NCI-H510A treated with DMSO at 0.1 percent for 48 hours (cell line): Measurements from ENCODE around the gene GNG8.

Experiments used
- DNase-seq: peaks from one replicate; lab custom pipeline; 2025; lab: John Stamatoyannopoulos, UW

GNG8 gene

DNA sequence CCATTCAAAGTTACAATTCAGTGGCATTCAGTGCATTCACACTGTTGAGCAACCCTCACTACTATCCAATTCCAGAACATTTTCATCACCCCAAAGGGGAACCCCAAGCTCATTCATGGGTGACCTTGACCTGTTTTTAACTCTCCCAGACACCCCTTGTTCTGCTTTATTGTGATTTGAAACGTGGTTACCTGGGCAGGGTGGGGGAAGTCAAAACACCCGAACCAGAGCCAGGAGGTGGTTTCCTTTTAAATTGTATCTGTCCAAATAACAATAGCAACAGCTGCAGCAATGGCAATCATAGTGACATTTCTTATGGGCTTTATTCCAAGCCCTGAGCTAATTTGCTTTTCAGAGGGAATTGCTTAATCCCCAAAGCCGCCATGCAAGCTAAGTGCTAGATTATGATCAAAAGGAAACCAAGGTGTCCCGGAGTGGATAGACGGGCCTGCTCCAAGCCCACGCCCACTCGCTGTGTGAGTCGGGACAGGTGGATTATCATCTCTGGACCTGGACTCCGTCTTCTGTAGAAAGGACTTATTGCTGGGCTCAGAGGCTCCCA, 17.3 kb downstream of the GNG8 start:
- DNase-seq = no peak

DNA sequence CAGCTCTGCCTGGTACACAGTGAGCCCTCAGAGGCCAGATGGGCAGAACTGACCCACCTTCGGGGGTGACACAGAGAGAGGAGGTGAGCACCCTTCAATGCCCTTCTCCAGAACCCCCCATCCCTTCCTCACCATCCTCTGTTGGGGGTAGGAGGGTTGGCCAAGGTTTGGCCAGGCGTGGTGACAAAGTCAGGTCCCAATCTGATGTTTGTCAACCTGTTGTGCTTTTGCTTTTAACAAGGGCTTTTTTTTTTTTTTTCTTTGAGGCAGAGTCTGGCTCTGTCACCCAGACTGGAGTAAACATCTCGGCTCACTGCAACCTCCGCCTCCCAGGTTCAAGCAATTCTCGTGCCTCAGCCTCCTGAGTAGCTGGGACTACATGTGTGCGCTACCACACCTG, 18.4 kb downstream of the GNG8 start:
- no peak for DNase-seq

DNA sequence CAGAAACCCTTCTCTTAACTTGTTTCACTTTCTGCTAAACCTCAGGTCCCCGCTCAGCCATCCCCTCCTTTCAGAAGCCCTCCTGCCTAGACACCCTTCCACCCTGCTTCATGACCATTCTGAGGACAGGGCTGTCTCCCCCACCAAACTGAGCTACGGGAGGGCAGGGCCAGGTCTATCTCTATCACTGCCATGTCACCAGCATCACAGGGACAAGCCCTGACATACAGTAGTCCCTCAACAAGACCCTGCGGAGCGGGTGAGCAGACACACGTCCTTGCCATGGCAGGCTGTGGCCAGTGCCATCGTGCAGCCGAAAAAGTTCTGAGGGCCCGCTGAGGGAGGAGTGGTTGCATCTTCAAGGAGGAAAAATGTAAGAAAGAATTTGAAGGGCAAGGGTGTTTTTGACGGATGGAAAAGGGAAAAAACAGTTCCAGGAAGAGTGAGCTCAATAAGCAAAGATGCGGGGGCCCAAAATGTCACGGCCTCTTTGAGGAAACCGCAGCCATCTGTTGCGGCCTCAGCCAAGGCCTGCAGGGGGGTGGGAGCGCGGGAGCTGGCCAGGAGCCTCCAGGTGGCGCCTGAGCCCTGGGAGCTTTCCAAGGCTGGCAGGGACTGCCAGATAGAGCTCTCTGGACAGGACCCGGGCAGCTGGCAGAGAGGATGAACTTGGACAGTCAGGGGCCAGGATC, 19.2 kb downstream of the GNG8 start:
- peak; percentile 33 for DNase-seq

DNA sequence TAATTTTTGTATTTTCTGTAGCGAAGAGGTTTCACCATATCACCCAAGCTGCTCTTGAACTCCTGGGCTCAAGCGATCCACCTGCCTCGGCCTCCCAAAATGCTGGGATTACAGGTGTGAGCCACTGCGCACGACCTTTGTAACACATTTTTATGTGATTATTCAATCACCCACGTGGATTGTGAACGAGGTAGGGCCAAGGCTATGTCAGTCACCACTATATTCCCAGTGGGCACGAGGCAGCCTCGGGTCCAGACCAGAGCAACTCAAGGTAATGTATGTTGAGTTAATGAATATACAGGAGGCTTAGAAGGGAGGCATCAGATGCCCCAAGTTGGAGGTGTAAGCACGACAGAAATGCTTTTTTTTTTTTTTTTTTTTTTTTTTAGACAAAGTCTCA, 20.0 kb downstream of the GNG8 start:
- DNase-seq = no peak

DNA sequence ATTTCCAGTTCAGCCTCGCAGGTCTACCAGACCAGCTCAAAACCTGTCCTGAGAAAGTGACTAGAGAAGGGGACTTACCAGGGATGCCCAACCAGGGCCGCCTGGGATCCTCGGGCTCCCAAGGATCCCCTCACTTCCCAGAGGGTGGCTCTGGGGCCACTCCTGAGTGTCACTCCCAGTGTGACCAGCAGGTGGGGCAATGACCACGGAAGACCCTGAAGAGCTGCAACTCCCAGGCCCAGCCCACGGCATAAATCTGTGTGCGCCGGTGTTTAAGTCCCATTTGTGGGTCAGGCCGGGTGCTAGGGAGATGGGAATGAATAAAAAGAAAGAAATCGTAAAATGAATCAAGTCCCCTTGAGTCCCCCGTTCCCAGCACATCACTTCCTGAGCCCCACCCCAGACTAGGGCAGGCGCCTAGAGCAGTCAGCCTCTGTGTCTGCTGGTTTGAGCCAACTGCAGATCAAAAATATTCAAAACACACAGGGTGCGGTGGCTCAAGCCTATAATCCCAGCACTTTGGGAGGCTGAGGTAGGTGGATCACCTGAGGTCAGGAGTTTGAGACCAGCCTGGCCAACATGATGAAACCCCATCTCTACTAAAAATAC, 21.8 kb downstream of the GNG8 start:
- DNase-seq = peak; percentile 69

DNA sequence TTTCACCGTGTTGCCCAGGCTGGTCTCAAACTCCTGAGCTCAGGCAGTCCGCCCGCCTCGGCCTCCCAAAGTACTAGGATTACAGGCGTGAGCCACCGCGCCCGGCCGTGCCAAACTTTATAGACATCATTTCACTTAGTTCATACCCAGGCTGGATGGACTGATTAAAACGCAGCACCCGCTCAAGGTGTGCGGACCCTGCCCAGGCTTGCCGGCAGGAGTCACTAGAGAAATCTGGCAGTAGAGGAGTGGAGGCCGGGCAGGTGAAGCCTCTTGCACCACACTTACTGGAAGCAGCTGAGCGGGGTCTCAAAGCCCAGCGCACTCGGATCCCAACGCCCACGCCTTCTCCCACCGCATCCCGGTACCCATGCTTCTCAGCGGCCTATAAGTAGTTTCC, 22.5 kb downstream of the GNG8 start:
- no peak for DNase-seq

DNA sequence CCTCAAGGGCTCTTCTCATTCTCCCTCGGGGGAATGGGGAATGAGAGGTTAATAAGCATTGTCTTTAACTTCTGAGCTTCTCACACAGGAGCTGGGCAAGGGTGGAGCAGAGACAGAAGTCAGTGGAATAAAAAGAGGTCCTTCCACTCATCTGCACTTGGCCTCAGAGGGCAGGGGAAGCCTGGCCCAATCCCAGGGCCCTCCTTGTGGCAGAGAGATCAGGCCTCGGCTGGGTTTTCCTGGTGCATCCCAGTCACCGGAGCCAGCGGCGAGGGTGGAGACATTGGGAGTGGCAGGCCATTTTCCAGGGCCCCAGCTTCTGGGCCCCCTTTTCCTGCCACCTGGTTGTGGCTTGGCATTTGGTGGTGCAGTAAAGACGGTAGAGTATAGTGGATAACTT, 24.2 kb downstream of the GNG8 start:
- no peak for DNase-seq

DNA sequence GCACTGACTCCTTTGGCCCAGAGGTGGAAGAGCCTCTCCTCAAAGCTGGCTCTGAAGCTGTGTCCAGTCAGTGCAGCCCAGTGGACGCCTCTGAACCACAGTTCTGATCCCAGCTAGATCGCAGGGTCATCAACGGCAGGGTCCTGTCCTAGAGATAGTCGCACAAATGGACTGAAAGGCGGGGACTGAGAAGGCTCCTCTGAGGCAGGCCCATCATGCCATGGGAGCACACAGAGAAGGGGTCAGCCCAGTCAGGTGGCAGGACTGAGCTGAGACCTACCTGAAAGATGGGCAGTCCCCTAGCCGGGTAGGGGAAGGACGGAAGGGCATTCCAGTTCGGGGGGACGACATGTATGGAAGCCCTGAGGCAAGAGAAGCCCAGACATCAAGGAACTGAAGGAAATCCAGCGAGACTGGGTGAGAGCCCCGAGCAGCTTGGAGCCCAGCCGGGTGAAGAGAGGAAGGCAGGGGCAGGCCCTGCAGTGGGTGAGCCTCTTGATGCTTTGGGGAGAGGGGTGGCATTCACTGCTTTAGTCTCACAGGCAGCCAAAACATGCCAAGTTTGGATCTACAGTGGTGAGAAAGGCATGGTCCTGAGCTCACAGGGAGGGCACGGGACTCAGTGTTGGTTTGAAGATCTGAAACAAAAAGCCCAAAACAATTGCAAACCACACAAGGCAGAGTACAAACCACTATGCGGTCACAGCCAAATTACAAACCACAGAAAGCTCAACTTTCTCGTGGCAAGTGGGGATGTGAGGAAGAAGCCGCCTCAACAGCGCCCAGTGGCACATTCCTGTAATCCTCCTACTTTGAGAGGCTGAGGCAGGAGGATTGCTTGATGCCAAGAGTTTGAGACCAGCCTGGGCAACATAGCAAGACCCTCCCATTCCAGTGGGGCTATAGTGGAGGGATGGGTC, 24.9 kb downstream of the GNG8 start:
- DNase-seq = no peak

DNA sequence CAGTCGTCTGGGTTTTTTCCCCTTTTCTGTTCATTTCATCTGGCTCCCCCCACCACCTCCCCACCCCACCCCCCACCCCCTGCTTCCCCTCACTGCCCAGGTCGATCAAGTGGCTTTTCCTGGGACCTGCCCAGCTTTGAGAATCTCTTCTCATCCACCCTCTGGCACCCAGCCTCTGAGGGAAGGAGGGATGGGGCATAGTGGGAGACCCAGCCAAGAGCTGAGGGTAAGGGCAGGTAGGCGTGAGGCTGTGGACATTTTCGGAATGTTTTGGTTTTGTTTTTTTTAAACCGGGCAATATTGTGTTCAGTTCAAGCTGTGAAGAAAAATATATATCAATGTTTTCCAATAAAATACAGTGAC, 25.6 kb downstream of the GNG8 start:
- DNase-seq = no peak

DNA sequence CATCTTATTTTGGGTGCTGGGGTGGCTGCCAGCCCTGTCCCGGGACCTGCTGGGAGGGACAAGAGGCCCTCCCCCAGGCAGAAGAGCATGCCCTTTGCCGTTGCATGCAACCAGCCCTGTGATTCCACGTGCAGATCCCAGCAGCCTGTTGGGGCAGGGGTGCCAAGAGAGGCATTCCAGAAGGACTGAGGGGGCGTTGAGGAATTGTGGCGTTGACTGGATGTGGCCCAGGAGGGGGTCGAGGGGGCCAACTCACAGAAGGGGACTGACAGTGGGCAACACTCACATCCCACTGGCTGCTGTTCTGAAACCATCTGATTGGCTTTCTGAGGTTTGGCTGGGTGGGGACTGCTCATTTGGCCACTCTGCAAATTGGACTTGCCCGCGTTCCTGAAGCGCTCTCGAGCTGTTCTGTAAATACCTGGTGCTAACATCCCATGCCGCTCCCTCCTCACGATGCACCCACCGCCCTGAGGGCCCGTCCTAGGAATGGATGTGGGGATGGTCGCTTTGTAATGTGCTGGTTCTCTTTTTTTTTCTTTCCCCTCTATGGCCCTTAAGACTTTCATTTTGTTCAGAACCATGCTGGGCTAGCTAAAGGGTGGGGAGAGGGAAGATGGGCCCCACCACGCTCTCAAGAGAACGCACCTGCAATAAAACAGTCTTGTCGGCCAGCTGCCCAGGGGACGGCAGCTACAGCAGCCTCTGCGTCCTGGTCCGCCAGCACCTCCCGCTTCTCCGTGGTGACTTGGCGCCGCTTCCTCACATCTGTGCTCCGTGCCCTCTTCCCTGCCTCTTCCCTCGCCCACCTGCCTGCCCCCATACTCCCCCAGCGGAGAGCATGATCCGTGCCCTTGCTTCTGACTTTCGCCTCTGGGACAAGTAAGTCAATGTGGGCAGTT, 26.2 kb downstream of the GNG8 start:
- DNase-seq = no peak

DNA sequence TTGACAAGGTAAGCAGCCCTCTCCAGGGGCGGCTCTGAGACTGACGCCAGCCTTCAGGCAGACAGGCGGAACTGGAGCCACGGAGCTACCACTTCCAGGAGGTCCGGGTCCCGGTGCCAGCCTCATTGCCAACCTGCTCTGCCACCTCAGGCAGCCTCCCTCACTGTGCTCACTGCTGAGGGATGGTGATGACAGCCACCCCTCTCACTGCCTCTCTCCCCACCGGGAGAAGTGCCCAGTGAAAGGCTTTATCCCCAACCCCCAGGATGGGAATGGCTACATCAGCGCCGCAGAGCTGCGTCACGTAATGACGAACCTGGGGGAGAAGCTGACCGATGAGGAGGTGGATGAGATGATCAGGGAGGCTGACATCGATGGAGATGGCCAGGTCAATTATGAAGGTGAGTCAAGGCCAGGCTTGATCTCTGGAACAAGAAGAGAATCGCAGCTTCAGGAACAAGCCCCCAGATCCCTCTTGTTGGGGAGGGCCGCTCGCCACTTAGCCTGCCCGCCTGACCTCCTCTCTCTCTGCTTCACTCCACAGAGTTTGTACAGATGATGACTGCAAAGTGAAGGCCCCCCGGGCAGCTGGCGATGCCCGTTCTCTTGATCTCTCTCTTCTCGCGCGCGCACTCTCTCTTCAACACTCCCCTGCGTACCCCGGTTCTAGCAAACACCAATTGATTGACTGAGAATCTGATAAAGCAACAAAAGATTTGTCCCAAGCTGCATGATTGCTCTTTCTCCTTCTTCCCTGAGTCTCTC, 27.2 kb downstream of the GNG8 start:
- no peak for DNase-seq

DNA sequence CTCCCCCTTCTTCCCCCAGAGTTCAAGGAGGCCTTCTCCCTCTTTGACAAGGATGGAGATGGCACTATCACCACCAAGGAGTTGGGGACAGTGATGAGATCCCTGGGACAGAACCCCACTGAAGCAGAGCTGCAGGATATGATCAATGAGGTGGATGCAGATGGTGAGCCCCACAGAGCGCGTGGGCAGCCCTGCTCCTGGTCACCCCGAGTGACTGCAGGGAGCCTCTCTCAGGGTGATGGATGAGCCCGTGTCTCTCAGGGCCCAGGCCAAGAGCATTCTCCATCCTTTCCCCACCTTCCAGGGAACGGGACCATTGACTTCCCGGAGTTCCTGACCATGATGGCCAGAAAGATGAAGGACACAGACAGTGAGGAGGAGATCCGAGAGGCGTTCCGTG, 27.8 kb downstream of the GNG8 start:
- no peak for DNase-seq

DNA sequence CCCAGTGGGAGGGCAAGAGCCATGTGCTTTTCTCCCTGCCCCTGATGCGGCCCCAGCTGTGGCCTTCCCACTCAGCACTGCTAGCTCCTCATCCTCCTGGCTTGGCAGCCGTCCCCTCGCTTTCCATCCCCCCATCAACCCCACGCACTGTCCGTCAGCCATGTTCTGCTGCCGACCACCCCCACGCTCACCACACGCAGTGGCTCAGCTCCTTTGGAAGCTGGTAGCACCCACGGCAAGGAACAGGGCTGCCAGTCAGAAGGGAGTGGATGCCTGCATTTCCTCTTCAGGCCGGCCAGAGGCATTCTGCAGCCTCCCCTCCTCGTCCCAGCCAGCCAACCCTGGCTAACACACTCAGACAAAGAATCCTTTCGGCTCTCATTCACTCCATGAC, 28.6 kb downstream of the GNG8 start:
- peak; percentile 20 for DNase-seq

DNA sequence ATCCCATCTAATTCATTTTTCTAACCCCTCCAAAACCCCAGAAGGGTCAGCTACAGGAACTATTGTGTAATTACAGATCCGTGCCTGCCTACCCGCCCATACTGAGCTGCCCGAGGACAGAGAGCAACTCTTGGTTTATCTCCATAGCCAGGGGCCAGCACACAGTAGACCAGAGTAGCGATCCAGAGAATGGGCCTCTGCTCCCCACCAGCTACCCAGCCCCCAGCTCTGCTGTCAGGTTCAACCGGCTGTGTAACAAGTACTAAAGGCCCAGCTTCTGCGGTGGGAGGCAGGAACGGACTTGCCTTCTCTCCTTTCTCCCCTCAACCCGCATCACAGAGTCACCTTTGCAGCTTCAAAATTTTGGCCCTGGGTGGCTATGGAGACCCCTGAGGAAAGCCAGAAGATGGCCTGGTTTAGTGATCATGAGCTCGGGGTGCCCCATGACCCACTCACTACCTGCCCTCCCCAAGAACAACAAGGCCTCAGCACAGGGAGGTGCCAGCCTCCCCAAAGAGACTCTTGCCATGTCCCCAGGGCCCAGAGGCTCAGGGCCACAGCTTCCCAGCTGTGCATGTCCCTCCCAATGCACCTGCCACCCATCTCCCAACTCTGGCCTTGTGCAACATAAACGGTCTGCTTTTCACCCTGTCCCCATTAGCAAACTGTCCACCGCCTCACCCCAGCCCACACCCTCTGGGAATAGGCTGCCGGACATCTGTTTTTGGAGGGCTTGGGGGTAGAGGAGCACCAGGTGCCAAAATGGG, 29.1 kb downstream of the GNG8 start:
- DNase-seq = no peak

DNA sequence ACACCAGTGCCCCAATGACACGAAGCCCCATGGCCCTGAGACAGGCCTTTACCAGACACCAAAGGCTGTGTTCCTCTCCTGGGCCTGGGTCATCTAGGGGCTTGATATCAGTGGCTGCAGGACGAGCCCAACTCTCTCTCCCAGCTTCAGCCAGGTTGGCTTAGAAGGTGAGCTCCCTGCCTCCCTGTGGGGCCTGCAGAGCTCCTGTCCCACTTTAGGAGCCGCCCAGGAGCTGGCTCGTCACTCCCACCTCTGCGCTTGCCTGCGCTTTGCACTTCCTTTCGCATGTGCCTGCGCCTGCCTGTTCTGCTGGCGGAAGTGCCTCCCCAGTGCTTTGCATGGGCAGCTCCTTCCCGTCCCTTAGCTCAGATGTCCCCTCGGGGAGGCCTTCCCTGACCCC, 30.0 kb downstream of the GNG8 start:
- DNase-seq = no peak

DNA sequence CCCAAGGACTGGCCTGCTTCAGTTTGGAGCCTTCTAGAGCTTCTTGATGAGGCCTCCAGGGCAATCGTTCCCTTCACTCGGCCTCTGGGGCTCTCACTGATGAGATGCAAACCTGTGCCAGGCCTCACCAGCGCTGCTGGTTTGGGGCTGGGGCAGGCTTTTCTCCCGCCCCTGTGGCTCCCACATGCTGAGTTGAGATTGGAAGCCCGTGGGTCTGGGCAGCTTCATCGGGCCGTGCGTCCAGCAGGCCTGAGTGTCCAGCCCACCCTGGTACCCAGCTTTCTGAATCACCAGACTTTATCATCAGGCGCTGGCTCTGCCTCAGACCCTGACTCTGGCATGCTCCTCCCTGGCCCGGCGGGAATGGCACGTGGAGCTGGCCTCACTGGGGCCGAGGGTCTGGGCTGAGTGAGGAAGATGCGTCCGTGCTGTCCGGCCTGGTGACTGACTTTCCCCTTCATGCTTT, 30.6 kb downstream of the GNG8 start:
- DNase-seq = no peak

DNA sequence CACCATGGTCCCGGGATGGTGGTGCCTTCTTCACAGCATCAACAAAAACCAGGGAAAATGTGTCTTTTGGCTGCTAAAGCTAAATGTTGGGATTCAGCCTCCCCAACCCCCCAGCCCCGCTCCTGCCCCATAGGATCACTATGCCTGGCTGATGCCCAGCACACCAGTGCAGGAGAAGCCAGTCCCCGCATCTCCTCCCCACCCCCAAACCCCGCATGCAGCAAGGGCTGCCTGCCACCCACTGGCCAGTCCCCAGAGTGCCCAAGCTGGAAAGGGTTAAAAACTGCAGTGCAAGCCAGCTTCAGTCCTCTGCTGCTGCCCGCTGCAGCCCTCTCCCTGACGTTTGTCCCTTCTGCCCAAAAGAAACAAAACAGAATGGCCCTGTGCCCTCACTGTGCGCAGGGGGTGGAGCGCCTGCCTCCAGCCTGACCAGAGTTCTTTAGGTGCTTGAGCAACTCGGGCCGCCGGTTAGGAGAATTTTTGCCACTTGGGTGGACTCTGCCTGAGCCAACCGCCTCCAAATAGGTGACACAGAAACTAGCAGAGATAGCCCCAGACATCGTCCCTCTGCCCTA, 31.1 kb downstream of the GNG8 start:
- DNase-seq = no peak

DNA sequence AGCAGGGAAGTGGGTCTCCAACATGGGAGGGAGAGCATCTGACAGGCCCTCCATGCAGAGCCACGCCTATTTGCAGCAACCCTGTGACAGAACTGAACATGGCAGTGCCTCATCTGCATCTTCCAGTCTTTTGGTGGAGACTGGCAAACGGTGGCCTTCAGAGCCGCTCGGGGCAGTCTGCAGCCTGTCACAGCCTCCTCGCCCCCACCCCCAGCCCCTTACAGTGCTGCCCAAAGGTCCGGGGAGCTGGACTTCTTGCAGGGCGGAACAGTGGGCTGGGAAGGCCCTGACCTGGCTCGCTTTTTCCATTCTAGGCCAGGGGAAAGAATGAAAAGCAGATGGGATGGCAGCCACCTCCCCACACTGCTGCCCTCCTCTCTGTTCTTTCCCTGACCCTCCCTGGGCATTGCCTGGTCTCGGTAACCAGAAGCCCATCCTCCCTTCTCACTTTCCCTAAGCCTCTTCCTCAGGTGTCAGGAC, 32.2 kb downstream of the GNG8 start:
- no peak for DNase-seq

DNA sequence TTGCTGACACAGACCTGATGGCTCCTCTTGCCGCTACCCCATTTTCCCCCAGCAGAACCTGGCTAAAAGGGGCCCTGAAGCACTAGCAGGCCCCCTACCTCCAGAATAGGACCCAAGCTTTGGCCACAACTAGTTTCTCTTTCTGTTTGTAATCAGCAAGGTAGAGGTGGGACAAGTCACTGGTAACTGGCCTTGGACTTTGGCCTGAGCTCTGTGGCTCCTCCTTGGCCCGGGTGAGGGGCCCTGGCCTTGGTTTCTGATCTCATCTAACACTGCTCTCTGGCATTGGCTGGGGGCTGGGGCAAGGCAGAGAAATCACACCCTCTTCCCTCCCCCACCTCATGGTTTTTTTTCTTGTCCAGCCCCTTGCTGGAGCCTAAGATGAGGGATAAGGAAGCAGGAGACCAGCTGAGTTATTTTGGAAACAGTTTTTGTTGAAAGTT, 32.8 kb downstream of the GNG8 start:
- no peak for DNase-seq
